ENCODE measurements around the gene TMEM202. TPM values are rescaled to one million over a fixed set of nuclear protein-coding genes. Genes with fewer than 3 reads are reported as not detected.

The TMEM202 gene
- polyA plus RNA-seq, 2 of the 4 experiments (the other 2 are of a cell fraction) = not detected

- peak overlapping the region; percentile 77 for H3K4me3 ChIP-seq
- under 1% methylated on average over 15 of the region's 17 CpGs for WGBS (ENCODE audit: missing lambda C conversion rate)
- peak overlapping the region; percentile 86 for H3K4me2 ChIP-seq
- peak in 1 of 2 experiments; percentile 14 for DNase-seq (ENCODE audit: low read depth in 1 of 2, low spot score in 1 of 2)
- H3K27ac ChIP-seq = peak overlapping the region; percentile 86 to 91
- peaks cover 18% of the 10 kb centered on the region for H3K4me1 ChIP-seq
- ATAC-seq = peak; percentile 70 to 78
- TF ChIP-seq, protein P1, sequence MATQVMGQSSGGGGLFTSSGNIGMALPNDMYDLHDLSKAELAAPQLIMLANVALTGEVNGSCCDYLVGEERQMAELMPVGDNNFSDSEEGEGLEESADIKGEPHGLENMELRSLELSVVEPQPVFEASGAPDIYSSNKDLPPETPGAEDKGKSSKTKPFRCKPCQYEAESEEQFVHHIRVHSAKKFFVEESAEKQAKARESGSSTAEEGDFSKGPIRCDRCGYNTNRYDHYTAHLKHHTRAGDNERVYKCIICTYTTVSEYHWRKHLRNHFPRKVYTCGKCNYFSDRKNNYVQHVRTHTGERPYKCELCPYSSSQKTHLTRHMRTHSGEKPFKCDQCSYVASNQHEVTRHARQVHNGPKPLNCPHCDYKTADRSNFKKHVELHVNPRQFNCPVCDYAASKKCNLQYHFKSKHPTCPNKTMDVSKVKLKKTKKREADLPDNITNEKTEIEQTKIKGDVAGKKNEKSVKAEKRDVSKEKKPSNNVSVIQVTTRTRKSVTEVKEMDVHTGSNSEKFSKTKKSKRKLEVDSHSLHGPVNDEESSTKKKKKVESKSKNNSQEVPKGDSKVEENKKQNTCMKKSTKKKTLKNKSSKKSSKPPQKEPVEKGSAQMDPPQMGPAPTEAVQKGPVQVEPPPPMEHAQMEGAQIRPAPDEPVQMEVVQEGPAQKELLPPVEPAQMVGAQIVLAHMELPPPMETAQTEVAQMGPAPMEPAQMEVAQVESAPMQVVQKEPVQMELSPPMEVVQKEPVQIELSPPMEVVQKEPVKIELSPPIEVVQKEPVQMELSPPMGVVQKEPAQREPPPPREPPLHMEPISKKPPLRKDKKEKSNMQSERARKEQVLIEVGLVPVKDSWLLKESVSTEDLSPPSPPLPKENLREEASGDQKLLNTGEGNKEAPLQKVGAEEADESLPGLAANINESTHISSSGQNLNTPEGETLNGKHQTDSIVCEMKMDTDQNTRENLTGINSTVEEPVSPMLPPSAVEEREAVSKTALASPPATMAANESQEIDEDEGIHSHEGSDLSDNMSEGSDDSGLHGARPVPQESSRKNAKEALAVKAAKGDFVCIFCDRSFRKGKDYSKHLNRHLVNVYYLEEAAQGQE (IDR thresholded peaks at IDR 0.05) = no peak
- peak; percentile 69 for TF ChIP-seq PHF8 (IDR thresholded peaks at IDR 0.05; ENCODE audit: borderline replicate concordance, low read depth)
- no peak for TF ChIP-seq HOXB13 (CRISPR knock-in tag; IDR thresholded peaks at IDR 0.05; ENCODE audit: low read depth)
- no peak for TF ChIP-seq CBX2 (IDR thresholded peaks at IDR 0.05; ENCODE audit: borderline replicate concordance, low read depth)
- H3K9me3 ChIP-seq = no peaks in the 10 kb centered on the region
- no peak for FAIRE-seq
- CTCF ChIA-PET = no interaction called here
- POLR2A ChIA-PET = interaction anchor here (0.6 to 2.4 kb wide), 11 partner anchors 9 to 310 kb away, joined by 3 to 16 read pairs (median 3); partner anchors contain the start of genes ARIH1, BBS4 and HIGD2B
Observed at GRCh38 chr15:72375501-72375845, 22.6 kb upstream of the TMEM202 start.

GRCh38 chr15:72375846-72376581 is 22.1 kb upstream of the TMEM202 start, which contains the start of gene HEXA:
TSS of gene HEXA (minus strand) at chr15:72376014. CDS start at chr15:72375972, 42 bp downstream.
- H3K27ac ChIP-seq = peak within 1 kb of the TSS; percentile 86 to 91
- ATAC-seq (peak; percentile 92 to 96), DNase-seq (ENCODE audit: low read depth in 1 of 2, low spot score in 1 of 2) (peak; percentile 94 to 99), FAIRE-seq (no peak)
- H3K9me3 ChIP-seq = no peaks in the 10 kb centered on the region
- WGBS (ENCODE audit: missing lambda C conversion rate) = under 1% methylated on average over 40 of the region's 50 CpGs
- peak within 1 kb of the TSS; percentile 77 for H3K4me3 ChIP-seq
- peak within 1 kb of the TSS; percentile 86 for H3K4me2 ChIP-seq
- H3K4me1 ChIP-seq = peaks cover 18% of the 10 kb centered on the region
- ChIA-PET CTCF (interaction anchor here (0.6 to 1.1 kb wide), 2 partner anchors 64 to 86 kb away, joined by 3 to 4 read pairs; no protein-coding TSS in a partner anchor), POLR2A (interaction anchor here (0.6 to 2.4 kb wide), 12 partner anchors 8 to 310 kb away, joined by 3 to 16 read pairs (median 3); partner anchors contain the start of genes ARIH1, BBS4 and HIGD2B)
- no peak for TF ChIP-seq CBX2 (IDR thresholded peaks at IDR 0.05; ENCODE audit: borderline replicate concordance, low read depth)
- peak; percentile 91; the same call in 1 of the 2 replicates for TF ChIP-seq HDAC2 (IDR thresholded peaks at IDR 0.05)
- TF ChIP-seq, protein P2, sequence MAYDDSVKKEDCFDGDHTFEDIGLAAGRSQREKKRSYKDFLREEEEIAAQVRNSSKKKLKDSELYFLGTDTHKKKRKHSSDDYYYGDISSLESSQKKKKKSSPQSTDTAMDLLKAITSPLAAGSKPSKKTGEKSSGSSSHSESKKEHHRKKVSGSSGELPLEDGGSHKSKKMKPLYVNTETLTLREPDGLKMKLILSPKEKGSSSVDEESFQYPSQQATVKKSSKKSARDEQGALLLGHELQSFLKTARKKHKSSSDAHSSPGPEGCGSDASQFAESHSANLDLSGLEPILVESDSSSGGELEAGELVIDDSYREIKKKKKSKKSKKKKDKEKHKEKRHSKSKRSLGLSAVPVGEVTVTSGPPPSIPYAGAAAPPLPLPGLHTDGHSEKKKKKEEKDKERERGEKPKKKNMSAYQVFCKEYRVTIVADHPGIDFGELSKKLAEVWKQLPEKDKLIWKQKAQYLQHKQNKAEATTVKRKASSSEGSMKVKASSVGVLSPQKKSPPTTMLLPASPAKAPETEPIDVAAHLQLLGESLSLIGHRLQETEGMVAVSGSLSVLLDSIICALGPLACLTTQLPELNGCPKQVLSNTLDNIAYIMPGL (CRISPR knock-in tag; IDR thresholded peaks at IDR 0.05; ENCODE audit: borderline replicate concordance) = 0 out of 2 replicates have a peak, but pooled peaks have one; percentile 20
- TF ChIP-seq TFCP2L1 (CRISPR knock-in tag; IDR thresholded peaks at IDR 0.05) = peak; percentile 75; the same call in 1 of the 2 replicates
- TF ChIP-seq KDM5A (IDR thresholded peaks at IDR 0.05) = peak; percentile 96
- TF ChIP-seq FOSL2 (IDR thresholded peaks at IDR 0.05) = no peak
- TF ChIP-seq FOSL2 (CRISPR knock-in tag; IDR thresholded peaks at IDR 0.05) = peak; percentile 75
- peak; percentile 67 for TF ChIP-seq GATA3 (IDR thresholded peaks at IDR 0.05; ENCODE audit: borderline replicate concordance)
- TF ChIP-seq EP300 (IDR thresholded peaks at IDR 0.05) = peak in 1 of 2 experiments; percentile 32; a peak in 1 of 5 replicates
- peak; percentile 98 for TF ChIP-seq MAX (IDR thresholded peaks at IDR 0.05)
- TF ChIP-seq POLR2A (IDR thresholded peaks at IDR 0.05; ENCODE audit: low read length) = peak; percentile 94
- peak; percentile 12 to 29; a peak in 2 of 5 replicates for TF ChIP-seq RAD21 (conservative IDR thresholded peaks at IDR 0.05 in 1 of 2, IDR thresholded peaks at IDR 0.05 in 1 of 2)
- TF ChIP-seq RARB (CRISPR knock-in tag; IDR thresholded peaks at IDR 0.05) = no peak
- TF ChIP-seq EHMT2 (IDR thresholded peaks at IDR 0.05; ENCODE audit: low read depth) = no peak
- peak; percentile 87 for TF ChIP-seq E2F6 (IDR thresholded peaks at IDR 0.05; ENCODE audit: borderline replicate concordance, low read depth)
- TF ChIP-seq, protein P1 (IDR thresholded peaks at IDR 0.05) = peak; percentile 61
- TF ChIP-seq JUN (IDR thresholded peaks at IDR 0.05) = peak in 1 of 2 experiments; percentile 97; a peak in 4 of 5 replicates
- TF ChIP-seq CHD2 (IDR thresholded peaks at IDR 0.05; ENCODE audit: low read length, partially characterized antibody) = peak; percentile 8
- TF ChIP-seq NPAS2 (CRISPR knock-in tag; IDR thresholded peaks at IDR 0.05; ENCODE audit: borderline replicate concordance) = peak; percentile 92
- TF ChIP-seq, protein P3, sequence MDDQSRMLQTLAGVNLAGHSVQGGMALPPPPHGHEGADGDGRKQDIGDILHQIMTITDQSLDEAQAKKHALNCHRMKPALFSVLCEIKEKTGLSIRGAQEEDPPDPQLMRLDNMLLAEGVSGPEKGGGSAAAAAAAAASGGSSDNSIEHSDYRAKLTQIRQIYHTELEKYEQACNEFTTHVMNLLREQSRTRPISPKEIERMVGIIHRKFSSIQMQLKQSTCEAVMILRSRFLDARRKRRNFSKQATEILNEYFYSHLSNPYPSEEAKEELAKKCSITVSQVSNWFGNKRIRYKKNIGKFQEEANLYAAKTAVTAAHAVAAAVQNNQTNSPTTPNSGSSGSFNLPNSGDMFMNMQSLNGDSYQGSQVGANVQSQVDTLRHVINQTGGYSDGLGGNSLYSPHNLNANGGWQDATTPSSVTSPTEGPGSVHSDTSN (IDR thresholded peaks at IDR 0.05) = peak; percentile 85
- TF ChIP-seq SMC3 (IDR thresholded peaks at IDR 0.05) = peak; percentile 18; the same call in 1 of the 3 replicates
- no peak for TF ChIP-seq ZC3H11A (IDR thresholded peaks at IDR 0.05)

Measured in A549 (cell line).